Measurements from ENCODE around the gene UBE2E2. TPM values are rescaled to one million over a fixed set of nuclear protein-coding genes. Genes with fewer than 3 reads are reported as not detected.

UBE2E2 gene
- total and polyA plus RNA-seq, 4 donors, result 21.5 to 87.5 (median 29.0) TPM

- Histone ChIP-seq H3K9ac (ENCODE audit: insufficient read depth in 1 of 2, low read length in 2 of 2) (no peak overlapping the region), H3K4me1 (ENCODE audit: control insufficient read depth in 5 of 5, insufficient read depth in 5 of 5, low read length in 5 of 5) (no peaks in the 10 kb centered on the region), H3K27me3 (ENCODE audit: control insufficient read depth in 3 of 3, insufficient read depth in 3 of 3, low read length in 2 of 3) (no peaks in the 10 kb centered on the region), H3K9me3 (ENCODE audit: control insufficient read depth in 4 of 4, insufficient read depth in 3 of 4, low read length in 3 of 4) (no peaks in the 10 kb centered on the region), H3K27ac (ENCODE audit: low read depth in 1 of 2, low read length in 1 of 2) (no peak overlapping the region), H3K4me3 (no peak overlapping the region), H3K36me3 (ENCODE audit: control insufficient read depth in 4 of 4, insufficient read depth in 4 of 4, low read length in 4 of 4) (no peaks in the 10 kb centered on the region)
- ATAC-seq (ENCODE audit: insufficient read depth, low FRiP score), result no peak
- DNase-seq, result no peak
- TF ChIP-seq CTCF (IDR thresholded peaks at IDR 0.05; ENCODE audit: control extremely low read depth, extremely low read depth), result no peak
- 93 to 97% methylated on average over 1 of the region's 1 CpG for WGBS, 2 donors
Measured at GRCh38 chr3:23550402-23550801, 347.3 kb downstream of the UBE2E2 start.

DNA sequence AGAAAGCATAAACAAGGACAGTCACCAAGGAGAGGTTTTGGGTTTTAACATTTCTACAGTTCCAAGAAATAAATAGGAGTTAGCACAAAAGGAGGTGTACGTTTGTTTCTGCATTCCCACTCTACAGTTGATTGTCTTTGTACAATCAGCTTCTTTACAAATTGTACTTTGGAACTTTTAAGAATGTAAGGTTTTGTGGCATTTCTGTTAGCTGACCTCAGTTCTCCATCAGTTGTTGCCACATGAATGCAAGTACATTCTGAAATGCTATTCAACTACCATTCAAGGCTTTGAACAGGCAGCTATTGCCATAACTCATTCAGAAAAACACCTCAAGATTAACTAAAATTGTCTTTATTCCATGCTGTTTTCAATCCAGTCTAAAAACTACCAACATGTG lies 349.4 kb downstream of the UBE2E2 start:
- DNase-seq (no peak), ATAC-seq (ENCODE audit: insufficient read depth, low FRiP score) (no peak)
- H3K36me3 ChIP-seq (ENCODE audit: control insufficient read depth in 4 of 4, insufficient read depth in 4 of 4, low read length in 4 of 4), result no peaks in the 10 kb centered on the region
- no peaks in the 10 kb centered on the region for H3K27me3 ChIP-seq (ENCODE audit: control insufficient read depth in 3 of 3, insufficient read depth in 3 of 3, low read length in 2 of 3)
- TF ChIP-seq CTCF (IDR thresholded peaks at IDR 0.05; ENCODE audit: control extremely low read depth, extremely low read depth), result no peak
- H3K27ac ChIP-seq (ENCODE audit: low read depth in 1 of 2, low read length in 1 of 2), result no peak overlapping the region
- H3K9me3 ChIP-seq (ENCODE audit: control insufficient read depth in 4 of 4, insufficient read depth in 3 of 4, low read length in 3 of 4), result no peaks in the 10 kb centered on the region
- no peaks in the 10 kb centered on the region for H3K4me1 ChIP-seq (ENCODE audit: control insufficient read depth in 5 of 5, insufficient read depth in 5 of 5, low read length in 5 of 5)
- H3K9ac ChIP-seq (ENCODE audit: insufficient read depth in 1 of 2, low read length in 2 of 2), result no peak overlapping the region
- WGBS, 2 donors, result 84 to 89% methylated on average over 1 of the region's 1 CpG
- H3K4me3 ChIP-seq, result no peak overlapping the region

- Histone ChIP-seq H3K27me3 (ENCODE audit: control insufficient read depth in 3 of 3, insufficient read depth in 3 of 3, low read length in 2 of 3) (no peaks in the 10 kb centered on the region), H3K4me3 (no peak overlapping the region), H3K4me1 (ENCODE audit: control insufficient read depth in 5 of 5, insufficient read depth in 5 of 5, low read length in 5 of 5) (no peaks in the 10 kb centered on the region), H3K9ac (ENCODE audit: insufficient read depth in 1 of 2, low read length in 2 of 2) (no peak overlapping the region), H3K9me3 (ENCODE audit: control insufficient read depth in 4 of 4, insufficient read depth in 3 of 4, low read length in 3 of 4) (no peaks in the 10 kb centered on the region), H3K27ac (ENCODE audit: low read depth in 1 of 2, low read length in 1 of 2) (no peak overlapping the region), H3K36me3 (ENCODE audit: control insufficient read depth in 4 of 4, insufficient read depth in 4 of 4, low read length in 4 of 4) (no peaks in the 10 kb centered on the region)
- 85 to 86% methylated on average over 3 of the region's 3 CpGs for WGBS, 2 donors
- no peak for ATAC-seq (ENCODE audit: insufficient read depth, low FRiP score)
- no peak for DNase-seq
- no peak for TF ChIP-seq CTCF (IDR thresholded peaks at IDR 0.05; ENCODE audit: control extremely low read depth, extremely low read depth)
Measured at GRCh38 chr3:23553353-23553752, 350.2 kb downstream of the UBE2E2 start.

- H3K4me3 ChIP-seq, result no peak overlapping the region
- 73 to 75% methylated on average over 5 of the region's 5 CpGs for WGBS, 2 donors
- no peaks in the 10 kb centered on the region for H3K9me3 ChIP-seq (ENCODE audit: control insufficient read depth in 4 of 4, insufficient read depth in 3 of 4, low read length in 3 of 4)
- no peak overlapping the region for H3K9ac ChIP-seq (ENCODE audit: insufficient read depth in 1 of 2, low read length in 2 of 2)
- peaks cover 0 to 14% (median 0%) of the 10 kb centered on the region in 5 donors for H3K4me1 ChIP-seq (ENCODE audit: control insufficient read depth in 5 of 5, insufficient read depth in 5 of 5, low read length in 5 of 5)
- DNase-seq (no peak), ATAC-seq (ENCODE audit: insufficient read depth, low FRiP score) (no peak)
- H3K36me3 ChIP-seq (ENCODE audit: control insufficient read depth in 4 of 4, insufficient read depth in 4 of 4, low read length in 4 of 4), result no peaks in the 10 kb centered on the region
- no peak for TF ChIP-seq CTCF (IDR thresholded peaks at IDR 0.05; ENCODE audit: control extremely low read depth, extremely low read depth)
- no peaks in the 10 kb centered on the region for H3K27me3 ChIP-seq (ENCODE audit: control insufficient read depth in 3 of 3, insufficient read depth in 3 of 3, low read length in 2 of 3)
- H3K27ac ChIP-seq (ENCODE audit: low read depth in 1 of 2, low read length in 1 of 2), result no peak overlapping the region
Measured at GRCh38 chr3:23565041-23565775, 362.1 kb downstream of the UBE2E2 start.

Data from lung (tissue), 12 donors.